T-helper 2 cell treated with Interferon-gamma antibody and Interleukin-4, amounts not matched to agents 5 μg/mL and 100 μg/mL, for 36 hours (primary cell): ENCODE measurements around the gene ATP1A3.
"Not testable (repeated sequence)": the region's sequence is repeated elsewhere in the genome, so short reads cannot be mapped to it uniquely, and the experiment has no call there.

Experiments used
- DNase-seq: peaks from one replicate; pipeline ENCODE4 v3.0.0; 2021; ENCODE audit warnings: low spot score
- H3K27ac Mint-ChIP-seq: one replicate; pipeline ENCODE4 v1.8.0; 2021; ENCODE audit warnings: mild to moderate bottlenecking, mixed read lengths
- H3K27me3 Mint-ChIP-seq: one replicate; pipeline ENCODE4 v1.8.0; 2021; ENCODE audit warnings: low read depth, mixed read lengths
- H3K36me3 Mint-ChIP-seq: one replicate; pipeline ENCODE4 v1.8.0; 2021; ENCODE audit warnings: low read depth, mixed read lengths
- H3K4me1 Mint-ChIP-seq: one replicate; pipeline ENCODE4 v1.8.0; 2021; ENCODE audit warnings: low read depth, mixed read lengths
- H3K4me3 Mint-ChIP-seq: one replicate; pipeline ENCODE4 v1.8.0; 2022; ENCODE audit warnings: mild to moderate bottlenecking, moderate library complexity, mixed read lengths
- H3K9me3 Mint-ChIP-seq: one replicate; pipeline ENCODE4 v1.8.0; 2021; ENCODE audit warnings: mixed read lengths

ATP1A3 gene

DNA sequence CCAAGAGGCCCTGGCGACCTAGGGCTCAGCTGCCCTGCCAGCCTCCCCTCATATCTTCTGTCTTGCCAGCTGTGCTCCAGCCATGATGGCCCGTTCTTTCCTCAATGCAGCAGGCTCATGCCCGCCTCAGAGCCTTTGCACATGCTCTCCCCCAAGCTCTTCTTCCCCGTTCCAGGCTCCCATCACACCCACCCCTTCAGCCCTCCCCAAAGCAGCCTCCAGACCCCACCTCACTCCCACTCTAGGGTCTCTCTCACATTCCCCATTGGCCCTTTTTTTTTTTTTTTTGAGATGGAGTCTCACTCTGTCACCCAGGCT lies 29.9 kb upstream of the ATP1A3 start:
- H3K27me3 Mint-ChIP-seq, result no peaks in the 10 kb centered on the region
- H3K36me3 Mint-ChIP-seq, result no peaks in the 10 kb centered on the region
- H3K9me3 Mint-ChIP-seq, result no peaks in the 10 kb centered on the region
- no peak for DNase-seq
- H3K27ac Mint-ChIP-seq, result no peak overlapping the region
- no peak overlapping the region for H3K4me3 Mint-ChIP-seq
- H3K4me1 Mint-ChIP-seq, result no peaks in the 10 kb centered on the region

DNA sequence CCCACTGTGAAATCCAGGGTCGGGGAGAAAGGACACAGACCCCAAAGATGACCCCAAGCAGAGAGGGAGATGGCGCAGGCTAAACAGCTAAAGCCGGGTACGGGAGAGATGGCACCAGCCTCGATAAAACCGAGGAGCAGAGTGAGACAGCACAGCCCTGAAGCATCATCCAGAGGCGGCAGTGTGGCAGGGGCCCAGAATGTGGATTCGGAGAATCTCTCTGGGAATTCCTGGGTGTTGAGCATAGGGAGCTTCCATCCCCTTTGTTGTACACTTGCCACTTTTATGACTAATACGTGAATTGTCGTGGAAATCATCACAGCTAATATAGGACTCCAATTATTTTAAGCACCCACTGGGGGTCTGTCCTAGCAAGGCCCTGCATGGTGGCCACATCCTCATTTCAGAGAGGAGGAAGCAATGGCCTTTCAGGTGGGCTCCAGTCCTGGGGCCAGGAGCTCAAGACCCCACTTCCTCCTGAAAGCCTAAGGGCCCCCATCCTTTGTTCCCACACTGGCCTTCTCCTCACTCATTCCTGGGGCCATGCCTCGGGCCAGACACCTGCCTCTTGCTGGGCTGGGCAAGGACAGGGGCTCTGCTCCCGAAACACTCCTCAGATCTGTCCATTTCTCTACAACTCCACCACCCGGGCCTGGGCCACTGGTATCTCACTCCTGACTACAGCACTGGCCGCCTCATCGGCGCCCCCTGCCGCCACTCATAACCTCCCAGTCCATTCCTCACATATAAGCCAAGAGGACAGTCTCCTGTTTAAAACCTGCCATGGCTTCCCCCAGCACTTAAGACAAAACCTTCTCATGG lies 29.3 kb upstream of the ATP1A3 start:
- Mint-ChIP-seq H3K4me1 (no peaks in the 10 kb centered on the region), H3K27me3 (no peaks in the 10 kb centered on the region), H3K9me3 (no peaks in the 10 kb centered on the region), H3K4me3 (no peak overlapping the region), H3K27ac (no peak overlapping the region), H3K36me3 (no peaks in the 10 kb centered on the region)
- DNase-seq, result no peak

DNA sequence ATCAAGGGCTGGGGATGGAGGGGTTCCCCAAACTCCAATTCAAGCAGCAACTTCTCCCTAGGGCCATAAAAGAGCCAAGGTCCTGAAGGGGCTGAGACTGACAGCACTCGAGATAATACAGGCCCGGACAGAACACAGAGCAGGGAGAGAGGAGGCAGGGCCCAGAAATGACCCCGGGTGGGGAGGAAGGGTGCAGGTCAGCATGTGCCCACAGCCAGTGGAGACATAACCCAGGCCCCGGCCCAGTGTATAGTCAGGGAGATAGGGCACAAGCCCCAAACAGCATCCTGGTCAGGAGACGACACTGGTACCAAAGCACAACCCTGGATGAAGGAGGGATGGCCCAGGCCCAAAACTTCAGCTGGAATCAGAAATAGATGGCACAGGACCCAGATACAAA lies 28.6 kb upstream of the ATP1A3 start:
- H3K27ac Mint-ChIP-seq, result no peak overlapping the region
- H3K4me1 Mint-ChIP-seq, result no peaks in the 10 kb centered on the region
- no peaks in the 10 kb centered on the region for H3K36me3 Mint-ChIP-seq
- no peak overlapping the region for H3K4me3 Mint-ChIP-seq
- H3K27me3 Mint-ChIP-seq, result no peaks in the 10 kb centered on the region
- no peak for DNase-seq
- no peaks in the 10 kb centered on the region for H3K9me3 Mint-ChIP-seq

DNA sequence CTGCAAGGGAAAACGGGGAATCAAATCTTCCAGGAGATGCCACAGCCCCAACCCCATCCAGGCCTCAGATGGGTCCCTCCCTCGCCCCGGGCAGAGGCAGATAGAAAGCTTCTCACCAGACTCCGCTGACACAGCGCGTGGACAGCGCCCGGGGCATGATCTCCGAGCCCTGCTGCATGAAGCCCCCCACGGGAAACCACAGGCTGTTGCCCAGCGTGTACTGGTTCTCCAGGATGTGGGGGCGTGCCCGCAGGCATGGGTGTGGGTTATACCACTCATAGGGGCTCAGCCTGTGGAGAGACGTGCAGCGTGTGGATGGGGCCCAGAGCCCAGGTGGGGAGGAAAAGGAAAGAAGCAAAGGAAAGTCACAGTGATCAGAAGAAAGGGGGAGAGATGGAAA lies 27.2 kb upstream of the ATP1A3 start:
- no peak overlapping the region for H3K4me3 Mint-ChIP-seq

DNA sequence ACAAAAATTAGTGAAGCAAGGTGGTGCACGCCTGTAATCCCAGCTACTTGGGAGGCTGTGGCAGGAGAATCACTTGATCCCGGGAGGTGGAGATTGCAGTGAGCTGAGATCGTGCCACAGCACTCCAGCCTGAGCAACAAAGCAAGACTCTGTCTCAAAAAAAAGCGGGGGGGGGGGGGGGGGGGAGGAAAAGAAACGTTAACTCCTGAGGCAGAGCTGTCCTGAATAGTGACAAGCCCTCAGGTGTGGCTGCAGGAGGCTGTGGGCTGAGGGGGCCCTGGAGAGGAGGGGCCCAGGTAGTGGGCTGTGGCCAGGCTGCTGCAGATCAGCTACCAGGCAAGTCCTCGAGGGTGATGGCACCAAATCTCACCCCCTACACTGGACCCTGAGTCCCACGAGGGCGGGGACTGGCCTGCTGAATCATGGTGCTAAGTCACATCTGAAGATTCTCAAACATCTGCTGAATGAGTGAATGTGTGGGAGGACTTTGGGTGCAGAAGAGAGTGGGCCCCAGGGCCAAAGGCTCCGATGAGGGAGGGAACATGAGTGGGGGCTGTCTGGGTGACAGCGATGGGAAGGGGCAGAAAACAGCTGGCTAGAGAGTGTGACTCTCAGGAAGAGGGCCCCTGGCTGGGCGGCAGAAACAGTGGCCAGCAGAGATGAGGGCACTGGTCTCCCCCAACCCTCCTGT lies 24.6 kb upstream of the ATP1A3 start:
- H3K27ac Mint-ChIP-seq, result no peak overlapping the region

More for the DNA sequence above, 27.2 kb upstream of the ATP1A3 start:
- no peaks in the 10 kb centered on the region for H3K9me3 Mint-ChIP-seq
- no peak for DNase-seq
- H3K27ac Mint-ChIP-seq, result peak overlapping the region; percentile 32
- H3K4me1 Mint-ChIP-seq, result no peaks in the 10 kb centered on the region
- no peaks in the 10 kb centered on the region for H3K36me3 Mint-ChIP-seq
- no peaks in the 10 kb centered on the region for H3K27me3 Mint-ChIP-seq

DNA sequence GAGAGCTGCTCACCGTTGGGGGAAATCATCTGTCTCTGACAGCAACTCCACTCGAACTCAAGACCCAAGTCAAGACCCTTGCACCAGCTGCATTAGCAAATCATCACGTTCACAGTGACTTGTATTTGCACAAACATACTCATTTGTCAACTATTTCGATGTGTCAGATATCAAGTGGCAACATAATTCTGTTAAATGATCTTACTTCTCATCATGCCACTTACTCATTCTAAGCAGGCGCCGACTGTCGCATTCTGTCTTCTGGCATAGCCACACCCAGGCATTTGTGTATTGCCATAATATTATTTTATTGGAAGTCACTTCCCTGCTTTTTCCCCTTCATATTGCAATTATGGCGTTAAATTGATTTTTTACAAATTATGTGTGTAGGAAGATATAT lies 23.0 kb upstream of the ATP1A3 start:
- no peaks in the 10 kb centered on the region for H3K4me1 Mint-ChIP-seq
- no peaks in the 10 kb centered on the region for H3K9me3 Mint-ChIP-seq
- no peak for DNase-seq
- H3K27ac Mint-ChIP-seq, result no peak overlapping the region
- no peaks in the 10 kb centered on the region for H3K36me3 Mint-ChIP-seq
- H3K4me3 Mint-ChIP-seq, result no peak overlapping the region
- H3K27me3 Mint-ChIP-seq, result no peaks in the 10 kb centered on the region

More for the DNA sequence above, 24.6 kb upstream of the ATP1A3 start:
- no peak overlapping the region for H3K4me3 Mint-ChIP-seq
- H3K27me3 Mint-ChIP-seq, result no peaks in the 10 kb centered on the region
- H3K36me3 Mint-ChIP-seq, result no peaks in the 10 kb centered on the region
- H3K9me3 Mint-ChIP-seq, result no peaks in the 10 kb centered on the region
- DNase-seq, result no peak
- no peaks in the 10 kb centered on the region for H3K4me1 Mint-ChIP-seq

DNA sequence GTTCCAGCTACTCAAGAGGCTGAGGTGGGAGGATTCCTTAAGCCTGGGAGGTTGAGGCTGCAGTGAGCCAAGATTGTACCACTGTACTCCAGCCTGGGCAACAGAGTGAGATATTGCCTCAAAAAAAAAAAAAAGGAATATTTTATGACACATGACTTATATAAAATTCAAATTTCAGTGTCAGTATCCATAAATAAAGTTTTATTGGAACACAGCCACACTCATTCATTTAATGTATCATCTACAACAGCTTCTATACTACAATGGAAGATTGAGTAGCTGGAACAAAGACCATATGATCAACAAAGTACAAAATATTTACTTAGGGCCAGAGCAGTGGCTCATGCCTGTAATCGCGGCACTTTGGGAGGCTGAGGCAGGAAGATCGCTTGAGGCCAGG lies 18.7 kb upstream of the ATP1A3 start:
- not testable (repeated sequence) for H3K9me3 Mint-ChIP-seq, H3K27ac Mint-ChIP-seq, H3K36me3 Mint-ChIP-seq

DNA sequence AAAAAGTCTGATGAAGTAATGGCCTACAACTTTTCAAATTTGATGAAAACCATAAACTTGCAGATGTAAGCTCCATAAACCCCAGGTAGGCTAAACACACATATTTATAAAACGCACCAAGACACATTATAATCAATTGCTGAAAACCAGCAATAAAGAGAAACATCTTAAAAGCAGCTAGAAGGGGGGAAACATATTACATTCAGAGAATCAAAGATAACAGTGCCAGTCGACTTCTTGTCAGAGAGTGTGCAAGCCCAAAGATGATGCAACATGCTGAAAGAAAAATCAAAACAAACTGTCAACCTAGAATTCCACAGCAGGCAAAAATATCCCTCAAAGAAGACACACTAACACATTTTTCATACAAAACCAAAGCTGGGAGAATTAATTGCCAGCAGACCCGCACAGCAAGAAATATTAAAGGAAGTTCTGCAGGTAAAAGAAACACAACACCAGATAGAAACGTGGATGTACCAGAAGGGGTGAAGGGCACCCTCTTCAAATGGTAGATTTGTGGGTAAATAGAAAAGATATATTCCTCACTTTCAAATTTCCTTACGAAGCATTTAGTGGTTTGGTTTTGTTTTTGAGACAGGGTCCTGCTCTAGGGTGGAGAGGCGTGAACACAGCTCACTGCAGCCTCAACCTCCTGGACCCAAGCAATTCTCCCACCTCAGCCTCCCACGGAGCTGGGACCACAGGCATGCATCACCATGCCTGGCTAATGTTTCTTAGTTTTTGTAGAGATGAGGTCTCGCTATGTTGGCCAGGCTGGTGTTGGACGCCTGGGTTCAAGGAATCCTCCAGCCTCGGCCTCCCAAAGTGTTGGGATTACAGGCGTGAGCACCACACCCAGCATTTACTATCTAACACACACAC lies 16.5 kb upstream of the ATP1A3 start:
- no peaks in the 10 kb centered on the region for H3K27me3 Mint-ChIP-seq
- no peak for DNase-seq
- no peaks in the 10 kb centered on the region for H3K36me3 Mint-ChIP-seq
- no peak overlapping the region for H3K4me3 Mint-ChIP-seq
- no peaks in the 10 kb centered on the region for H3K9me3 Mint-ChIP-seq
- no peak overlapping the region for H3K27ac Mint-ChIP-seq
- H3K4me1 Mint-ChIP-seq, result peaks cover 5% of the 10 kb centered on the region

More for the DNA sequence above, 18.7 kb upstream of the ATP1A3 start:
- not testable (repeated sequence) for H3K4me1 Mint-ChIP-seq, H3K4me3 Mint-ChIP-seq, H3K27me3 Mint-ChIP-seq, DNase-seq

DNA sequence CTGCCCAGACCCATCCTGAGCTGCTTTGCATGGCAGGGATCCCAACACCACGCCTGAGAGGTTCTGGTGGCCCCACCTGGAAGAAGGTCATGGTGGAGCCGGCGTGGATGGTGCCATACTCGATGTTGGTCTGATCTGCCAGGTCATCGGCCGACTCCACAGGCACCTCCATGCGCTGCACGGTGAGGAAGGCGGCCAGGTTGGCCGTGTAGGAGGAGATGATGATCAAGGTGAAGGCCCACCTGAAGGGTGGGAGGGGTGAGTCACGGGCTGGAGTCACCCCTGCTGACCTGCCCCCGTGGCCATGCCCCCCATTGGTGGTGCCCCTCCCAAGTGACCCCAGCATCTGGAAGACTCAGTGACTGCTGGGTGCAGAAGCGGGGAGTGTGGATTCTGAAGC lies 12.5 kb upstream of the ATP1A3 start:
- Mint-ChIP-seq H3K4me1 (peaks cover 7% of the 10 kb centered on the region), H3K9me3 (no peaks in the 10 kb centered on the region), H3K36me3 (no peaks in the 10 kb centered on the region), H3K27me3 (peaks cover 12% of the 10 kb centered on the region), H3K4me3 (no peak overlapping the region), H3K27ac (no peak overlapping the region)
- no peak for DNase-seq

DNA sequence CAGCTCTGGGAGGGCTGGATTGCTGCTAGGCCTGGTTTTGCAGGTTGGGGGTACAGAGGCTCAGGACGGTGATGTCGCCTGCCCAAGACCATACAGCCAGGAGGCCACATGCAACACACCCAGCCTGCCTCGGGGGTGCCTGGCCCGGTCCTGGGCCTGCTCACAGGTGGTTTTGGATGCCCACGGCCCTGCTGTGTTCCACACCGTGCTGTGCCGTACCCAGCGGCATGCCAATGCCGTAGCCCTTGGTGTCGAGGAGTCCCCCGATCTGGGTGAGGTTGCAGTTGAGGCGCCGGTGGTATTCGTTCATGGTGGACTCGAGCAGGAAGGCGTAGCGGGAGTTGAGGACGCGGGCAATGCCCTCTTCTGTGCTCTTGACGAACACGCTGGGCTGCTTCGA lies 11.5 kb upstream of the ATP1A3 start:
- H3K4me3 Mint-ChIP-seq, result no peak overlapping the region
- H3K36me3 Mint-ChIP-seq, result no peaks in the 10 kb centered on the region
- peaks cover 7% of the 10 kb centered on the region for H3K4me1 Mint-ChIP-seq
- H3K27ac Mint-ChIP-seq, result no peak overlapping the region
- H3K9me3 Mint-ChIP-seq, result no peaks in the 10 kb centered on the region
- peaks cover 22% of the 10 kb centered on the region for H3K27me3 Mint-ChIP-seq
- no peak for DNase-seq

DNA sequence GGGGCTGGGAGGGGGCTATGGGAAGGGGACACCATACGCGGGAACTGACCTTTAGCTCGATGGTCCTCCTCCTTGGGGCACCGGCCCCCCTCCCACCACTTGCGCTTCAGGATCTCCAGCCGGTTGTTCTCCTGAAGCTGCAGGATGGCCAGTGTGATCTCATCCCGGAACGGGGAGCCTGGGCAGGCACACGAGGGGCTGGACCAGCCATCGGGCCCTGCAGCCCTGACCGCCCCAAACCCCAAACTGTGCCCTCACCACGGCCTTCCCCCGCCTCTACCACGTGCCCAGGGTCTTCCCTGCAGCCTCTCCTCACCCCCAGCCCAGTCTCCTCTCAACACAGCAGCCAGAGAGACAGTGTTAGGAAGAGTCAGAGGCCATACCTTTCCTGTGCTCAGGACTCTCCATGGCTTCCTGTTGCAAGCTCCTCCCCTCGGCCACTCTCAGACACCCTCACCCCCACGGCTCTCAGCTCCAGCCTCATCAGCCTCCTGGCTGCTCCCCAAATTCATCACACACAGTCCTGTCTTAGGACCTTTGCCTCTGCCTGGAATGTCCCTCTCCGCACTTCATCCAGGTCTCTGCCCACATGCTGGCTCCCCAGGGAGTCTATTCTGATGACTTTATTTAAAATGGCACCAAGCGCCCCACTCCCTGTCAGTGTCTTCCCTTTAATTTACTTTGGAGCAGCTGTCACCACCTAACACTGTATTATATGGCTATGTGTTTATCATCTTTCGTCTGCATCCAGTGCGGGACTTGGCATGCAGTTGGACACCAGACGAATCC lies 9.7 kb upstream of the ATP1A3 start:
- Mint-ChIP-seq H3K27ac (no peak overlapping the region), H3K36me3 (no peaks in the 10 kb centered on the region), H3K4me3 (no peak overlapping the region), H3K9me3 (no peaks in the 10 kb centered on the region), H3K4me1 (peaks cover 2% of the 10 kb centered on the region), H3K27me3 (peaks cover 36% of the 10 kb centered on the region)
- no peak for DNase-seq

DNA sequence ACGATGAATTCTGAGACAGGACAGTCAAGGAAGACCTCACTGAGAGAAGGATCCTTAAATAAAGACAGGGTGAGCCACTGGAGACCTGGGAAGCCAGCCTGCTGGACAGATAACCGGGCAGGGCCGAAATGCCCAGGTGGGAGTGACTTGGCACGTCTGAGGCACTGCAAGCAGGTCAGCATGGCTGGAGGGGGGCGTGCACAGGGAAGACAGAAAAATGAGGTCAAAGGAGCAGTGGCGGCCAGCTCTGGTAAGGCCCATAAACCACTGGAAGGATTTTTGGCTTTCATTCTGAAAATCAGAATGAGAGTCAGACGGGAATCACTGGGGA lies 5.8 kb upstream of the ATP1A3 start:
- Mint-ChIP-seq H3K27me3 (peaks cover 67% of the 10 kb centered on the region), H3K27ac (no peak overlapping the region), H3K4me1 (peaks cover 16% of the 10 kb centered on the region), H3K9me3 (no peaks in the 10 kb centered on the region), H3K4me3 (no peak overlapping the region), H3K36me3 (no peaks in the 10 kb centered on the region)
- DNase-seq, result no peak

DNA sequence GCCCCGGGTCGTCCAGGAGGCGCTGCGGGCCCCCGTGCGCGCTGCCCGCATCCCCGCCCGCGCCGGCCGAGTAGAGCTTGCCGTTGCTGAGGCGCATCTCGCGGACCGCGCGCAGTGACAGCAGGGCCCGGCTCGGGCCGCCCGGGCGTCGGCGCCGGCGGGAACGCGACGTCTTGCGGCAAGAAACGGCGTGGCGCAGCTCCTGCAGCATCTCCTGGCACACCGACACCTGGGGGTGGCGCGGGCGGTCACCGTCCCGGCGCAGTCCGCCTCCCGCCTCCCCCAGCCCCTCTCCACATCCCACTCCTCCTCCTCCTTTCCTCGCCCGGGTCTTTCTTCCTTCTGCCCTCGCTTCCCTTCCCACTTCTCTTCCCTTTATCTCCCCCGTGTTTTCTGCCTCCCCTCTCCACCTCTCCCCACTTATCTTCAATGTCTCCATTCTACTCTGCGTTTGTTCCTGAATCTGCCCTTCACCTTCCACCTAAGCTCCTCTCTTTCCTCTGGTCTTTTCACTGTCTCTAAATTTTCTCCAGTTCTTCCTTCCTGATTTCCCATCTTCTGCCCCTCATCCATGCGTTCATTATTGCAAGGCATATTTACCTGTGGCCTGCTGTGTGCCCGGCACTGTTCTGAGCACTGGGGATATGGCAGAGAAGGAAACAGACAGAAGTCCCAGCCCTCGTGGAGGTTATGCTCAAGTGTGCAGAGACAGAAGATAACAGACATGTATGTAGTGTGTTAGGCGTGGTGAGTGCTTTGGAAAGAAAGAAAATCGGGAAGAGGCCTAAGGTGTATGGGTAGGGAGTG lies 5.2 kb upstream of the ATP1A3 start:
- H3K4me3 Mint-ChIP-seq, result peak overlapping the region; percentile 6
- no peaks in the 10 kb centered on the region for H3K36me3 Mint-ChIP-seq
- no peaks in the 10 kb centered on the region for H3K9me3 Mint-ChIP-seq
- DNase-seq, result no peak
- no peak overlapping the region for H3K27ac Mint-ChIP-seq
- H3K27me3 Mint-ChIP-seq, result peaks cover 70% of the 10 kb centered on the region
- H3K4me1 Mint-ChIP-seq, result peaks cover 16% of the 10 kb centered on the region
